SIG-M5 treated with dmso at 0.1 percent for 504 hours (cell line): Measurements from ENCODE around the gene ABCA9.
"Not testable (repeated sequence)": the region's sequence is repeated elsewhere in the genome, so short reads cannot be mapped to it uniquely, and the experiment has no call there.

Experiments used
- DNase-seq: peaks from one replicate; lab custom pipeline; 2025; ENCODE audit not compliant: unreplicated experiment; lab: John Stamatoyannopoulos, UW

Gene ABCA9

GRCh38 chr17:69042308-69042707 lies 18.4 kb downstream of the ABCA9 start:
- DNase-seq = no peak

DNA sequence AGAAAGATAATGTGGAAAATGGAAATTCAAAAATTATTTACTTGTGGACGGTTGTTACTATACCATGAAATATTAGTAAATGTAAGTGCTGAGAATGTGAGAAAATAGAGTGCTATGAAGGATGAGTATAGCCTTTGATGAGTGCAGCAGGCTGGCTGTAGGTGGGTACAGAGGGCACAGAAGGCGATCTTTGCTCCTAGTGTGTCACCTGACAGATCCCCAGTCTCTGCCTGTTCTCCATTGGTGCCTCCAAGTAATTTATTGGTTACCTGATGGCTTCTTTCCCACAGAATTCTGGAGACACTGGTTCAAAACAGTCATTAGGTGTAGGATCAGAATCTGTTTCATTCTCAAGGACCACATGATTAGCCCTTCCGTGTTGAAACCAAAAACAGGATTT lies 28.9 kb downstream of the ABCA9 start:
- DNase-seq = no peak

DNA sequence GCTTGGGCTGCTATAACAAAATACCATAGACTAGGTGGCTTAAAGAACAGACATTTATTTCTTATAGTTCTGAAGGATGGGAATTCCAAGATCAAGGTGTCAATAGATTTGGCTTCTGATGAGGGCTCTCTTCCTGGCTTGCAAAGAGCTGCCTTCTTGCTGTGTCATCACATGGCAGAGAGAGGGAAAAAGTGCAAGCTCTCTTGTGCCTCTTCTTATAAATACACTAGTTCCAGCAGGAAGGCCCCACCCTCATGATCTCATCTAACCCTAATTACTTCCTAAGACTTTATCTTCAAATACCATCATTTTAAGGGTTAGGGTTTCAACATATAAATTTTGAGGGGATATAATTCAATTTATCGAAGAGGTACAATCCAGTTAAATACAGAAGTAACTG lies 30.6 kb downstream of the ABCA9 start:
- no peak for DNase-seq

- DNase-seq = no peak
Measured at GRCh38 chr17:69018687-69019086, 42.0 kb downstream of the ABCA9 start.

- no peak for DNase-seq
Measured at GRCh38 chr17:69018022-69018615, 42.6 kb downstream of the ABCA9 start.

- DNase-seq = no peak
Measured at GRCh38 chr17:69015631-69016030, 45.1 kb downstream of the ABCA9 start.

DNA sequence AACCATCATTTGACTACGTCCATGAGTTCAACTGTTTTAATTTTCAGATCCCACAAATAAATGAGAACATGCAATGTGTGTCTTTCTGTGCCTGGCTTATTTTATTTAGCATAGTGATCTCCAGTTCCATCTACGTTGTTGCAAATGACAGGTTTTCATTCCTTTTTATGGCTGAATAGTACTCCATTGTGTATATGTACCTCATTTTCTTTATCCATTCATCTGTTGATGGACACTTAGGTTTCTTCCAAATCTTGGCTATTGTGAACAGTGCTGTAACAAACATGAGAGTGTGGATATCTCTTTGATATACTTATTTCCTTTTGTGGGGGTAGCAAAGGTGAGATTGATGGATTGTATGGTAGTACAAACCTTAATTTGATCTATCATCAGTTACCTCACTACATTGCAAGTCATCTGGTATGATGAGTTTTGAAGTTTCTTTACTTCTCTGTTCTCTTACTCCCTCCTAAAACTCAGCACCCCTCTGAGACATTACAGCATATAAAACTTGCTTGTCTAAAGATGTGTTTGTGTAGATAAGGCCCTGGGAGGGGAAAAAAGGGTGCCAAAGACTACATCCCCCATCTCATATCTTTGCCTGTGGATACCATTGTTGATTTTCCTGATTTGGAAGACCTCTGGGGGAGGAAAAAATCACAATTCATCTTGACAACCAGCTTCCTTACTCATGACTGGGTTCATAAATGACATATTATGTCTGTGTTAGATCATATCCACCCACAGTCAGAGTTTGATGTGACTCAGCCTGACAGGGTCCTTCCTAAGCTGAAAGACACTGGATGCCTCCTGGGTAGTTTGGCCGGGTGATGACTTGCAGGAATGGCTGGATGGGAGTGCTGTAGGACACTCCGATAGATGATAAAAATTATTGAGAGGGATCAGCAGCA lies 47.6 kb downstream of the ABCA9 start:
- no peak for DNase-seq

- no peak for DNase-seq
Measured at GRCh38 chr17:69009930-69010329, 50.8 kb downstream of the ABCA9 start.

DNA sequence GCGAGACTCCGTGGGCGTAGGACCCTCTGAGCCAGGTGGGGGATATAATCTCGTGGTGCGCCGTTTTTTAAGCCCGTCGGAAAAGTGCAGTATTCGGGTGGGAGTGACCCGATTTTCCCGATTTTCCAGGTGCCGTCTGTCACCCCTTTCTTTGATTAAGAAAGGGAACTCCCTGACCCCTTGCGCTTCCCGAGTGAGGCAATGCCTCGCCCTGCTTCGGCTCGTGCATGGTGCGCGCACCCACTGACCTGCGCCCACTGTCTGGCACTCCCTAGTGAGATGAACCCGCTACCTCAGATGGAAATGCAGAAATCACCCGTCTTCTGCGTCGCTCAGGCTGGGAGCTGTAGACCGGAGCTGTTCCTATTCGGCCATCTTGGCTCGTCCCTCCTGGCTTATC lies 56.0 kb downstream of the ABCA9 start:
- not testable (repeated sequence) for DNase-seq

- DNase-seq = not testable (repeated sequence)
Measured at GRCh38 chr17:68999743-69000142, 61.0 kb downstream of the ABCA9 start.

- no peak for DNase-seq
Measured at GRCh38 chr17:68993112-68993511, 67.6 kb downstream of the ABCA9 start.

- no peak for DNase-seq
Measured at GRCh38 chr17:68987966-68988365, 72.8 kb downstream of the ABCA9 start.

DNA sequence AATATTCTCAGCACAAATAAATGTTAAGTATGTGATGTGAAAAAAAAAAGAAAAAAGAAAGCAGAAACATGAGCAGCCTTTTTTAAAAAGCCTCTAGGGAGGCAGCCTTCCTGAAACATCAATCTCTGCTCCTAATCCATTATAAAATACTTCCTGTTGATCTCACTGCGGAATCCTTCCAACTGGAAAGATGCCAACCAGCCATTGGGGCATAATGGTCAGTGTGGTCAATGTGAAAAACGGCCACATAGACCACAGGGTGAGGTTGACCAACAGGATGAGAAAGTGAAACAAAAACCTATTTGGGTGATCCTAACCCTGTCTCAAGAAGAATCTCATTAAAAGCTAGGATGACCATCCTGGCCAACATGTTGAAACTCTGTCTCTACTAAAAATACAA lies 79.4 kb downstream of the ABCA9 start:
- no peak for DNase-seq

DNA sequence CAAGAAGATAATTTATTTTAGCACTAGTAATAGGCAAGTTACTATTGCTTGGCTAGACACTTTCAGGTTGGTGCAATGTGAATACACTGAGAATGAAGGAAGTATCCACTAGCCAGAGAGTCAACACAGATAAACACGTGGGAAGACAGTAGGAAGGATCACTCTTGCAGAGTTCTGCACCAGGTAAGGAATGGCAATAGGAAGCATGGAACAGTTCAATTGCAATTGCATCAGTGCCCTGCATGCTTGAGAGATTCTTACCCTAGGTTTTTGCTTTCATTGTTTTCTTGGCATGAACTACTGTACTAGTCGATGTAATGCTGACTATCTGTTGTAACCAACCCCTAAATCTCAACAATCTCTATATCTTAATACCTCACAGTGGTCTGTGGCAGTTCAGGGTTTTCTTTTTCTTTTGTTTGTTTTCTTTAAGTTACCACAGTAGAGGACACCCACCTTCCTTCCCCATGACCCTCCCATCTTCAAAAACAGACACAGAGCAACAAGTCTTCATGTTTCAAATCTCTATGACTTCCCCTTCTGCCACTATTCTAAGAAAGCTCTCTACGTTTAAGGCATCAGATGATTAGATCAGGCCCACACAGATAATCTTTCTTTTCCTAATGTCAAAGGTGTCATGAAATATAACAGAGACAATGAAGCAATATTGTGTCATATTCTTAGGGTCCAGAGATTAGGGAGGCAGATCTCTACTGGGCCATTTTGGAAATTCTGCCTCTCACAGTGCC lies 87.5 kb downstream of the ABCA9 start:
- no peak for DNase-seq

DNA sequence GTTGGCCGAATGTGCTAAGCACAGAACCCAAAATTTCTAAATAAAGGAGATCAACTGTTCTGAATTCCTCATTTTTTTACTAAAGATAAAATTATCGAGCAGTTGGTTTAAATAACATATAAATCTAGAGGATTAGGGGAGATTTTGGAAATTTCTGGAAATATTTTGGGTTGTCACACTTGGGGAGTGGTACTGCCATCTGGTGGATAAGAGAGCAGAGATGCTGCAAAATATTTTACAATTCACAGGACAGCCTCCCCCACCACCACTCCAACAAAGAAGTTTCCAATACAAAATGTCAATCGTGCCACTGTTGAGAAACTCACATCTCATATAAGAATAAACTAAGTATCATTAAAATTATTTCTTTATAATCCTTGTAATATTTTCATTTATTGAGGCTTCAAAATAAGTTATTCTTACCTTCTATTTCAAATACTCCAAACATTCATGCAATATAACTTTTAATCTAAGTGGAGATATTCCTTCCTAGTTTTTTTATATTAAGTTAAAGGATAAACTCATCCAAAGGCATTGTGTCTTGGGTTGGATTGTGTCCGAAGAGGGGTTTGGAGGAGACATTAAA lies 88.5 kb downstream of the ABCA9 start:
- peak; percentile 26 for DNase-seq

DNA sequence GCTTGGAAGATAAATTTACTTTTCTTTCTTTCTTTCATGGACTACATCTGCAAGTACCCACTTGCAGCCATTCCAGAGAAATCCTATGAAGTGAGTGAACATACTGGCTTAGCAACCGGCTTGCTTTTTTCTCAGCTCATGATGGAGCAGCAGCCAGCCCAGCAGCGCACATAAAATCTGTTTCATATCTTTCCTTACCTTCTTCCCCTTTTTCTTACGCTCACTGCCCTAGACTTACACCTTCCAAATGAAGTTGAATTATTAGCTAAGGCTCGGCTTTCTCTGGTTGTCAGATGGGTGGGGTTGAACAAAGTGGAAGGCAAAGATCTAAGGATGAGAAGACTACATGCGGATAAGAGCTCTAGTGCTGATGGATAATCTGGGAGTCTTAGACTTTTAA lies 91.6 kb downstream of the ABCA9 start:
- DNase-seq = no peak

DNA sequence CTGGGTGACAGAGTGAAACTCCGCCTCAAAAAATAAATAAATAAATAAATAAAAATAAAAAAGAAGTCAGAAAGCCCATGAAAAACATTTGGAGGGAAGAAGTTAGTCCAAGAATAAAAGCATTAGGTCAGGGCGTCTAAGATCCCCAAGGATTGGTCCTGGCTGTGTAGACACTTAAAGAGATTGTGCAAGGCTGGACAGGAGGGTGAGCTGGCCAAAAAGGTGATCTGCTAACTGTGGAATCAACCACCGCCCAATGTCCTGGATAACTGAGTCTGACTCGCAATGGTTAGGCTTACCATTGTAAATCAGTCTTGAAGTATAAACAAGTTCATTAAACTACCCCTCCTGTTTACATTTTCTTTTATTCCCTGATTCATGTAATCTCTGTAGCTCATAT lies 96.8 kb downstream of the ABCA9 start:
- no peak for DNase-seq

DNA sequence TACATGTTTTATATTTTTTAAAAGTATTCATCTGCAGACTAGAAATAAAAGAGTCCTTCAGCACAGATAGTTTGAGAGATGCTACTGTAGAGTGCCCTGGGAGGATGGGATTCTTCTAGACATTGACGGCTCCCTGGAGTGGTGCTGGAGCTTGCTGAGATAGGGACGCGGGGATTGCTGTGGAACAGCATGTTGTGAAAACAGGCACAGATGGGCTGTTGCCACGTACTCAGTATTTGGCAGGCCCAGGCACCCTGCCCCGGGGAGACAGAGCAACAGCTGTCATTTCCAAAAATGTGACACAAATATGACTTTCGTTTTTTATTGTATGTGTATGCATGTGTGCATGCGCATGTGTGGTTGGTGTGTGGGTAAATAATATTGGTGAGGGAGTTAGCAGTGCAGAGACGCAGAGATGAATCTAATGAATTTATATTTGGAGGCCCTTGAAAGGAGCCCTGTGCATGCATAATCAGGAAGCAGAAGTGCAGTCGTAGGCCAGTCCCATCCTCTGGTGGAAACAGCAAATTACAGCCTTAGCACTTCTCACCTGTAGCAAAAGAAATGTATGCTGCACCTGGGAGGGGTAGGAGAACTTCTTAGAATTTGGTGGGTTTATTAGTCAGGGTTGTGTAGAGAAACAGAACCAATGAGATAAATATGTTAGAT lies 99.4 kb downstream of the ABCA9 start:
- no peak for DNase-seq

DNA sequence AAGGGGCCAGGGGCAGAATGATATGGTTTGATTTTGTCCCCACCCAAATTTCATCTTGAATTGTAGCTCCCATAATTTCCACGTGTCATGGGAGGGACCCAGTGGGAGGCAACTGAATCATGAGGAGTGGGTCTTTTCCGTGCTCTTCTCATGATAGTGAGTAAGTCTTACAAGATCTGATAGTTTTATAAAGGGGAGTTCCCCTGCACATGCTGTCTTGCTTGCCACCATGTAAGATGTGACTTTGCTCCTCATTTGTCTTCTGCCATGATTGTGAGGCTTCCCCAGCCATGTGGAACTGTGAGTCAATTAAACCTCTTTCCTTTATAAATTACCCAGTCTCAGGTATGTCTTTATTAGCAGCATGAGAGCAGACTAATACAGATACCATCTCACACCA lies 101.6 kb downstream of the ABCA9 start:
- DNase-seq = not testable (repeated sequence)

DNA sequence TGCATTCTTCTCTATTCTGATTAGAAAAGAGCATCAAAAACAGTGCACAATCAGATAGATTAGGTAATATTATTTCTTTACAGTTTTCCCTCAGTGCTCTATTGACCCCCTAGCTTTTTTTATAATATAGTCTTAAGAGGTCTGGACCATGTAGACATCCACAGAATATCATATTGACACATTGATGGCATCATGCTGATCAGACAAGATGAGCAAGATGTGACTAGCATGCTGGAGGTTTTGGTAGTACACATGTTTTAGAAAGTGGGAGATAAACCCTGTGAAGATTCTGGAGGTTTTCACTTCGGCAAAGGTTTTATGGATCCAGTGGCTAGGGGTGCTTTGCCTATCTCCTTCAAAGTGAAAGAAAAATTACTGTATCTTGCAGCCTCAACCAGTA lies 102.8 kb downstream of the ABCA9 start:
- no peak for DNase-seq
